SW480 (cell line): ENCODE data around the gene CPLANE2.
A peak's percentile ranks its signal among the peaks of the same experiment; 100 is the strongest.
"Not testable (repeated sequence)": the region's sequence is repeated elsewhere in the genome, so short reads cannot be mapped to it uniquely, and the experiment has no call there.

Experiments used
- DNase-seq: peaks from one replicate; pipeline ENCODE4 v3.0.0-alpha.2; 2016; ENCODE audit warnings: low spot score

Gene CPLANE2

DNA sequence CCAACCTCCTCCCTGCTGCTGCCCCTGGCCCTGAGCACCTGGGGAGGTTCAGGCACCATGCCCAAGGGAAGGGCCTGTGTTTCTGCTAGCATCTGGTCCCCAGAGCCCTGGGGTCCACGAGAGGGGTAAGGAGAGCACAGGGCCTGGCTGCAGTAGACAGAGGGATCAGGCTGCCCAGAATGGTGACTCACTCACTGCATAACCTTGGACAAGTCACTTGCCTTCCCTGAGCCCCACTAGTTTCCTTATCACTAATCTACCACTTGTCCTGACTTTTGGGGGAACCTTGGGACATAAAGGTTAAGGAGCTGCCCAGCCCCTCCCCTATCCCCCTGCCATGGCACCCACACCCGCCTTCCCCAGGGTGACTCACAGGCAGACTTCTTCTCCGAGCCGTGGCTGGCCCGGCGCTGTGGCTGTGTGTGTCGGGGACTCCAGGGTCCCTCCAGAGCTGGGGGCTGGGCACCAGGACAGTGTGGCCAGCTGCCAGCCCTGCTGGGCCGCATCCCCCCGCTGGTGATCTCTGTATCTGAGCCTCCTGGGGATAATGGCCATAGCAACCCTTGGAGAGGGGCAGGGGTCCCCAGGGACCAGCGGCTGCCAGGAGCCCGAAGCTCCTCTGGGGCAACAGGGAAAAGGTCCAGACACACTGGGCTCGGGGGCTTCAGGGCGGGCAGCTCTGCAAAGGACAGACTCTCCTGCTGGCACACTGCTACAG lies 28.6 kb downstream of the CPLANE2 start:
- no peak for DNase-seq

DNA sequence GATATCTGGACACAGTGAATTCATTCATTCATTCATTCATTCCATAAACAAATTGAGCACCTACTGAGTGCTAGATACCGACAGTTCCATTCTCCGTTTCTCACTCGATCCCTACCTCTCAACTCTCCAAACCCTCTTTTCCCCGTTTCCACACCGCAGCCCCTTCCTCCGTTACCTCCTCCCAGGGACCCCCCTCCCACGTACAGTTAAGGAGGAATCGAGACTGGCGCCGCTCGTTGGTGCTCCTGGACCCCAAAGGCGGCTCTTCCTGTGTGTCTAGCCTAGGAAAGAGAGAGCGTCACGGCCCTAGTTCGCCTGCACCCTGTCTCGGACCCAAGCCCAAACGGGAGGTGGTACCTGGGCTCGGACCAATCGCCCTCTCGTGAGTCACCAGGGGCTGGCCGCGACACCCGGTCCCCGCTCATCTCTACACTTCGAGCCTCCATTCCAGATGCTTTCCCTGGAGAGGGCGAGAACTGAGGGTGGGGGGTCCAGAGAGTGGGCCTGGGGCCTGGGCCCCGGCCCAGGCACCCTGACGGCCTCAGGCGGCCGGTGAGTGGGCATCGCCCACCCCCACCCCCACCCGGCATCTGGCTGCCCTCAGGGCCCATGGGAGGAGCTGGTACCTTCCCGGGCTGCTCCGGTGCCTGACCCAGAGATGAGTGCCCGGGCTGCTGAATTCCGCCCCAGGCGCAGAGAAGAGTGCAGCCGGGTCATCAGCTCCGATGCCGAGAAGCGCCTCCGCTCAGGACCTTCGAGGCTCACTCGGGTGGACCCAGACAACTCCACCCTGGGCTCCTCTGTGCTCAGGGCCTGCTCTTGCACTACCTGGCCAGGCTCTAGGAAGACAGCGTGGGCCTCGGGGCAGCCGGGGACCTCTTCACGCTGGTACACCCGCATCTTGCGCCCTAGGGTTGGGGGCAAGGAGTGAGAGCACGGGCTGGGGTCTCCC lies 29.4 kb downstream of the CPLANE2 start:
- DNase-seq, result no peak

DNA sequence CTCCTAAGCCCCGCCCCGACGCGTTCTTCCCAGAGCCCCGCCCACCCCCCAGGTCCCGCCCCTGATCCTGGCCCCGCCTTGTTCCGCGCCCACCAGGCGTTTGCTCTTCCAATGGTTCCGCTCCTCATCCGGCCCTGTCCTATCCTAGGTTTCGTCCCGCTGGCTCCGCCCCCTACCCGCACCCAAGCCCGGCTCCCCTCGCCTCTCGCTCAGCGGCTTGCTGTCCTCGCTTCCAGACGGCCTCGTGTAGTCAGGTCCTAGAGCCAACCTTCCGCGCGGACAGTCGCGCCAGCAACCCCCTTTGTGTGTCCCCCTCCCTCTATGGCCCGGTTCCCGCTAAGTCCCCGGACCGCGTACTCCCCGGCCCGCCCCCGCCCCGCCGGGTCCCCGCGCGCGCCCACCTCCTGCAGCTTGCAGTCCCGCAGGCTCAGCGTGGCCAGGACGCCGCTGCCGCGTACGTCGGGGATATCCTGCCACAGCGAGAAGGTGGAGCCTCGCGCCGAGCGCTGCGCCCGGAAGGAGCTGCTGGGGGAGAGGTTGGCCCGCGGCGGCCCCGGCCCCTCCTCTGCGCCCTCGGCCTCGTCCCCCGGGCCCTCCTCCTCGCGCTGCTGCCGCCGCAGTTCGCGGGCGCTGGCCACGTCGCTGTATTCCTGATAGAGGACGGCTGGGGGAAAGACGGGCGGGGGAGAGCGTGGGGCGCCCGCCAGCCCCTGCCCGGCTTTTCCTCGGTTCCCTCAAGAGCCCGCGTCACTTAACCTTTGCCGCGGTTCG lies 30.3 kb downstream of the CPLANE2 start:
- DNase-seq, result peak; percentile 99

DNA sequence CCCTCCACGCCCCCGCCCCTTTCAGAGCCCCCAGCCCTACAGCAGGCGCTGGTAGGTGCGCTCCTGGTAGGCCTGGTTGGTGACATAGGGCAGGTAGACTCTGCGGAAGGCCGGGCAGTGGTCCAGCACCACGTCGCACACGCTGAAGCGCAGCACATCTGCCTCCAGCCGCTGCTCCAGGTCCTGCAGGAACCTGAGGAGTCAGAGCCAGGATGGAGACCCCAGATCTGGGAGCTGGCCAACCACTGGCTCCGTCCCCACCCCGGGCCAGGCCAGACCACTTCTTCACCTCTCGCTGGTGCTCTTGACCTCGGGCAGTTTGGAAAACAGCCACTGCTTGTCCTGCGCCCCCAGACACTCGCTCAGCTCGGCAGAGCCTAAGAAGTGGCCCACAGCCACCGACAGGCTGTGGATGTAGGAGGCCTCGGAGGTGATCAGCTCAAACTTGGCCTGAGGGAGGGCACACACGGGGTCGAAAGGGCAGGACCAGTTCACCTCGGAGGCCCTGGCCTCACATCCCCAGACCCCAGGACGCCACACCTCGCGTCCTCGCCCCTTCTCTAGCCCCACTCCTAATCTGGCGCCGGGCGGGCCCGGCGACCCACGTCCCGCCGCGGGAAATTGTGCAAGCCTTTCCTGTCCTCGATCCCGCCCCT lies 31.0 kb downstream of the CPLANE2 start:
- DNase-seq, result no peak

DNA sequence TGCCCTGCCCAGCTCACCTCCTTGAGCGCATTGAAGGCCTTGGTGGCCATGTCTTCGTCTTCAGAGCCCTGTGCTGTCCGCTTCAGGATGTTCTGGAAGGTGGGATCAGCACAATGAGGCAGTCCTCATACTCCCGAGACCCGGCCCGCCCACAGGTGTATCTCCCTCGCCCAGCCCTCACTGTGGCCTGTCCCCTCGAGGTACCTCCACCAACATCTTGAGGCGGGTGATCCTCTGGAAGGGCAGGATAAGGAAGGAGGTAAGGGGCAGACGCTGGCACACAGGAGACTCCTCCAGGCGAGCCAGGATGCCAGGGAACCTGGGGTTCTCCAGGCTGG lies 31.7 kb downstream of the CPLANE2 start:
- no peak for DNase-seq

DNA sequence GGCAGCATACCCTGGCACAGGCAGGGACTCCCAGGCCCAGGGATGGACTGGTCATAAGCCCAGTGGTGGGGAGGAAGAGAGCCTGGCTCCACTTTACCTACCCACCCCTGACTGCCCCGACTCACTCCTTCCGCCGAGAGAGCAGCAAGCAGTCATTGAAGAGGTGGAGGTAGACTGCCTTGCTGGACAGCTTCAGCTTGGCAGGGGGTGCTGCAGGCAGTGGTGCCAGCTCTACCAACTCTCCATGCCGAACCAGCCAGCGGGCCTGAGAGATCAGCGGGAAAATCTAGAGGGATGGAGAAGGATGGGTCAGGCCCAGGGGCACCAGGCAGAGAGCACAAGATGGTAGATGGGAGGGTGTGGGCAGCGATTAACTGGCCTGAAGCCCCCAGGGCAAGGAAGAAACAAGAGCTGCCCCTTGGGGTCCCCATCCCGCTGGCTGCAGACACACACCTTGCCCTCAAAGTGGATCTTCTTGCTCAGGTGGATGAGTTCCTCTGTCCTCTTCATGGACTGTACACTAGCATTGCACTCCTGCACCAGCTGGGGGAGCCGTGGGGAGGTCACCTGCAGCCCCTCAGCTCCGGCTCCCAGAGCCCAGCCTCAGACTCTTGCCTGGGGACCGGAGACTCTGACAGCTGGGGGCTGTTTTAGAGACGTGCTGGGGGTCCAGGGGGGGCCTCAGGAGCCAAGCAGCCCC lies 32.2 kb downstream of the CPLANE2 start:
- DNase-seq, result no peak

DNA sequence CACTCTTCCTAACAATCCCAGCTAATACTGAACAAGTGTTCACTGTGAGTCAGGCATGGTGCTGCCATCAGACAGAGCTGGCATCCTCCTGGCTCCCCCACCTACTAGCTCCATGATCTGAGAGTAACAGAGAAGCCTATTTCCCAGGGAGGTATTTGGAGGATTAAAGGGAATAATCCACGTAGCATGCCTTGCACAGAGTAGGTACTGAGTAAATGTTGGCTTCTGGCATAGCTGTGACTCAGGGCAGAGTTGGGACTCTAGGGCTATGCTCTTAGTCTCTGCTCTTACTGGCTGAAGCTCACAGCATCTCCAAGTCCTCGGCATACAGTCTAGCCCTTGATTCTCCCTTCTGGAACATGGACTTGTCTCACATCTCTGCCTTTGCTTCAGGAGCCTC lies 32.8 kb downstream of the CPLANE2 start:
- DNase-seq, result no peak

DNA sequence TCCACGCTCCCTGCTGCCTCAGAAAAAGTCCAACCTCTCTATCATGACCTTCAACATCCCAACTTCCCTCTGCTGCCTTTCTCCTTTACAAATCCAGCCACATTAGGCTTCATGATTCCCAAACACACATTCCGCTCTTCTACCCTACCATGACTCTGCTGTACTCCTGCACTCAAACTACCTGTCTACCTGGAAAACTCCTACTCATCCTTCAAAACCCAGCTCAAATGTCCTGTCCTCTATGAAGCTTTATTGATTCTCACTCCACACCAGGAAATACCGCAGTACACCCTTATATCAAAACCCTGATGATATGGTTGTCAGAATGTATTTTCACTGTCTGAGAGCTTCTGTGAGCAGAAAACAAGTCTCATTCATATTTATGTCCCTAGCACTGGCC lies 33.4 kb downstream of the CPLANE2 start:
- DNase-seq, result no peak

DNA sequence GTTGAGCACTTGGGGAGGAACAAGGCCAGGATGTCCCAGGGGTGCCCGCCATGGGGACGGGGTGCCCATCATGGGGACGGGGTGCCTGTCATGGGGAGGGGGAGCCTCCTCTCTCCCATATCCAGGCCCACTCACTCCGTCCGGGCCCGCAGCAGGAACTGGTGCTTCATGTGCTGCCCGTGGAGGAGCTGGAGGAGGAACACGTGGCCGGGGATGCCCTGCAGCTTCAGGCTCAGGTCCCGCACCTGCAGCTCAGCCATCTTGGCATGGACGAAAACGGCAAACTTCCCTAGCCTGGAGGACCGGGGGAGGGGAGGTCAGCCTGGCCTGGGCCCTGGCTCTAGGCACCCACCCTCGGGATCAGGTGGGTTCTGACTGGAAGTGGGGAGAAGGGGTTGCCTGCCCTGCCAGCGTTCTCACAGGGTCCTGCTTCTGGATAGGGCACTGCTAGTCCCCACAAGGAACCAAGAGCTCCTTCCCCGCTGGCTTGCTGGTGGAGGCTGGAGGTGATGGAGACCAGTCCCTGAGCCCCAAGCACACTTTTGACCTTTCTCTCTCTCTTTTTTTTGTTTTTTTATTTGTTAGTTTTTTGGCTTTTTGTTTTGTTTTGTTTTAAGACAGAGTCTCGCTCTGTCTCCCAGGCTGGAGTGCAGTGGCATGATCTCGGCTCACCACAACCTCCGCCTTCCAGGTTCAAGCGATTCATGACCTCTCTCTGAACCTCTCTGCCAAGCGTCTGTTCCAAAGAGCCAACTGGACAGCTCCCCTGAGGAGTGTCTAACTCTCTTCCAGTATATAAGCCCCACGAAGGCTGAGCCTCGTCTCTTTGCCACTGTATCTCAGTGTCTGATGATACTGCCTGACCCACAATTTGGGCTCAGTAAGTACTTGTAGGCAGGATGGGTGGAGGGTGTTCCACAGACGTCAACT lies 34.4 kb downstream of the CPLANE2 start:
- DNase-seq, result no peak

DNA sequence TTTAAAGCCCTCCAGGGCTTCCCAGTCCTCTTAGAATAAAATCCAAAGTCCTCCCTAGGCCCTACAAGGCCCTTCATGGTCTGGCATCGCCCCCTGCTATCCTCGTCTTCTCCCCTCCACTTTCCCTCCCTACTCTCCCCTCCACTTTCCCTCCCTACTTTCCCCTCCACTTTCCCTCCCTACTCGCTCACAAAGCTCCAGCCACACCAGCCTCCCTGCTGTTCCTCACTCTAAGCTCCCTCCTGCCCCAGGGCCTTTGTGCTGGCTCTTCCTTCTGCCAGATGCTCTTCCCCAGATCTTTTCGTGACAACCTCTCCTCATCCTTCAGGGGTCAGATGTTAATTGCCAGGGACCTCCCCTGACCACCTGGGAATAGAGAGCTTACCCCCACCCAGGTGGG lies 37.3 kb downstream of the CPLANE2 start:
- DNase-seq, result no peak

DNA sequence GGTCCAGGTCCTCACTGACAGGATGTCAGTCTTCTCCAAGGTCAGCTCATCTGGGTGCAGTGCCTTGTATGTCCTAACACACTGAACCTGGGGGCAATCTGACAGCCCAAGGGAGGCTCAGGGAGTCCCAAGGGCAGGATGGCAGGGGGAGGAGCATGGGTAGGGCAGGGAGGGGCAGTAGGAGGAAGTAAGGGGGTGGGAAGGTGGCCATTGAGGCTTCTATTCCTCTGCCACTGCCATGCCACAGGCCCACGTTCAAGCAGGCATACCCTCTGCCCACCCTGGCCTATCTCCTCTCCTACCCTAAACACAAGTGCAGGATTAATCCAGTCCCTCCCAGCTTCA lies 37.9 kb downstream of the CPLANE2 start:
- DNase-seq, result no peak

DNA sequence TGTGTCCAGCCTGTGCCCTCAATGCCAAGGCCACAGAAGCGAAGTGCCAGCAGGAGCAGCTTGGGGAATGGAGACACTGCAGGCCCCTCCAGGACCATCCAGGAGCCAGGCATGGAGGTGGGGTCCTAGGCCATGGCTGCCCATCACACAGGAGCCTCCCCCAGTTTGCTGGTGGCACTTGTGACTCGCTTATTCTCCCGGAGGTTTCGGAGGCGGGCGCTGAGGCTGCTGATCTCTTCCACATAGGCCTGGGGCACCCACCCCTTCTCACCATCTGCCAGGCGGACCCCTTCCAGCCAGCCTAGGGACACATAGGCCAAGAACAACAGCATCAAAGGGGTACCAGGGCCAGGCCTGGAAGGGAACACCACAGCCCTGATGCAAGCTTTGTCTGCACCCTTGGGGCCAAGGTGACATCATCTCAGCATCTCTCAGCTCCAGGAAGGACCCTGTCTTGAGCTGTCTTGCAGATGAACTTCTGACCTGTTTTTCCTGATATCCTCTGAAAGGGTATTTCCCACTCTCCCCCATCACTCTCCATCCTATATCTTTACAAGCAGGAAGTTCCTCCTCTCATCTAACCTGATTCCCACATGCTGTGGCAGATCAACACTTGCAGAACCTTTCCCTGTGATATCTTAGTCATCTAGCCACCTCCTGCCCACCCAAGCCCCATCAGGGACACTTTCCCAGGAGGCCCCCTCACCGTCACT lies 38.4 kb downstream of the CPLANE2 start:
- DNase-seq, result no peak

DNA sequence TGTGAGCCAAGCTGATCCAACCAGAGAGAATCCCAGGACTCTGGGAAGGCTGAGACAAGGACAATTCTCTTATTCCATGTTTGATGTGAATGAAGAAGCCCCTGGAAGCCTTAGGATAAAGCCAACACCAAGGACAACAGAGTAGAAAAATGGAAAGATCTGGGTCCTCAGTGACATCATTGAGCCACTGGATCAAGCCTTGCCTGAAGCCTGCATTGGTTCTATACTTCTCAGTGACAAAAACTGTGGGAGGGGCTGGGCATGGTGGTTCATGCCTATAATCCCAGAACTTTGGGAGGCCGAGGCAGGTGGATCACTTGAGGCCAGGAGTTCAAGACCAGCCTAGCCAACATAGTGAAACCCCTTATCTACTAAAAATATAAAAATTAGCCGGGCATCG lies 40.1 kb downstream of the CPLANE2 start:
- no peak for DNase-seq

DNA sequence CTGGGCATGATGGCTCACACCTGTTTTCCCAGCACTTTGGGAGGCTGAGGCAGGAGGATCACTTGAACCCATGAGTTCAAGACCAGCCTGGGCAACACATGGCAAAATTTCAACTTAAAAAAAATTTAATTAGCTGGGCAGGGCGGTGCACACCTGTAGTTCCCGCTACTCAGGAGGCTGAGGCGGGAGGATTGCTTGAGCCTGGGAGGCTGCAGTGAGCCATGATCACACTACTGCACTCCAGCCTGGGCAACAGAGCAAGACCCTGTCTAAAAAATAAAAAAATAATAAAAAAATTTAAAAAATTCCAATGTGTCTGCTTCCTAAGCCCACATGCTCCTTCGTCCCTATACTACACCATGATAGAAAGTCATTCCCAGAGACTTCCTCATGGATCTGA lies 40.8 kb downstream of the CPLANE2 start:
- DNase-seq, result not testable (repeated sequence)

DNA sequence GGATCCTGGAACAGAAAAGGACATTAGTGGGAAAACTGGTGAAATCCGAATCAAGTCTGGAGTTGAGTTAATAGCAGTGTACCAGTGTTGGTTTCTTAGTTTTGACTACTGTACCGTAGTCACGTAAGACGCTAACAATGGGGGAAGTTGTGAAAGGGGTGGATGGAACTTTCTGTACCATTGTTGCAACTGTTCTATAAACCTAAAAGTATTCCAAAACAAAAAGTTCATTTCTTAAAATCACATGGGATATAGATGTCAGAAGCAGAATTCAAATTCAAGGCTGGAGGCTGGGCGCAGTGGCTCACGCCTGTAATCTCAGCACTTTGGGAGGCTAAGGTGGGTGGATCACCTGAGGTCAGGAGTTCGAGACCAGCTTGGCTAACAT lies 41.5 kb downstream of the CPLANE2 start:
- no peak for DNase-seq

DNA sequence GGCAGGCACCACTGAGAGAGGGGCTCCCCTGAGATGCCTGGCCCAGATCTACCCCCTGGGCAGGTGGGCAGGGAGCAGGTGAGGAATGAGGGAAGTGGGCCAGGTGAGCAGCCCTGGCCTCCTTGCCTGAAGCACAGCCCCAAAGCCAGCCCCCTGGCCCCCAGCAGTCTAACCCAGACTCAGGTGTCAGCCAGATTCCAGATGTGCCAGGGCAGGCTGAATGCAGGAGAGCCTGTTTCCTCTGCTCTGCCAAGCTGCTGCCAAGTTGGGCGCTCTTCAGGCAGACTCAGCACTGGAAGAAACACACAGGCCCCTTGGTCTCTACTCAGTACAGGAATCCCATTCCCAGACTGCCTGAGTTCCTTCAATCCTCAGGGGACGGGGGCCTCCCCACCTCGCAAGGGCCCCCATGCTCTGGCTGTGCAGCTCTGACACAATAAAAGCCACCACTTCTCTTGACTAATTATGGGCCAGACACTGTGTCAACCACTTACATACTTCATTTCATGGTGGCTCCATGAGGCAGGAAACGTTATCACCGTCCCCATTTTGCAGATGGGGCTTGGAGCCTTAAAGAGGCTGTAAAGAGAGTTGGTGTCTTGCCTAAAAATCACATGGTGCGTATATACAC lies 45.0 kb downstream of the CPLANE2 start:
- DNase-seq, result no peak

DNA sequence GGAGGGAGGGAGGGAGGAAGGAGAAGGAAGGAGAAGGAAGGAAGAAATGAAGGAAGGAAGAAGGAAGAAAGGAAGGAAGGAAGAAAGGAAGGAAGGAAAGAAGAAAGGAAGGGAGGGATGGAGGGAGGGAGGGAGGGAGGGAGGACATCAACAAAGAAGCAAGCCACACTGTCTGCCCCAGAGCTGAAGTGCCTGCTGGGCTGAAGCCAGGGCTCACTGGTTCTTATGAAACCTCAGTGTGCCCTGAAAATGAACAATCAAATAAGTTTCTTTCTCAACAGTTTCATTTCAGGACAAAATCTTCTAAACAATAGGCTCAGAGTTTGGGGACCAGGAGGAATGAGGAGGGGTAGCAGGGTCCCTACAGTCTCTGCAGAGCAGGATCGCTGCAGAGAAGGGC lies 45.7 kb downstream of the CPLANE2 start:
- no peak for DNase-seq

DNA sequence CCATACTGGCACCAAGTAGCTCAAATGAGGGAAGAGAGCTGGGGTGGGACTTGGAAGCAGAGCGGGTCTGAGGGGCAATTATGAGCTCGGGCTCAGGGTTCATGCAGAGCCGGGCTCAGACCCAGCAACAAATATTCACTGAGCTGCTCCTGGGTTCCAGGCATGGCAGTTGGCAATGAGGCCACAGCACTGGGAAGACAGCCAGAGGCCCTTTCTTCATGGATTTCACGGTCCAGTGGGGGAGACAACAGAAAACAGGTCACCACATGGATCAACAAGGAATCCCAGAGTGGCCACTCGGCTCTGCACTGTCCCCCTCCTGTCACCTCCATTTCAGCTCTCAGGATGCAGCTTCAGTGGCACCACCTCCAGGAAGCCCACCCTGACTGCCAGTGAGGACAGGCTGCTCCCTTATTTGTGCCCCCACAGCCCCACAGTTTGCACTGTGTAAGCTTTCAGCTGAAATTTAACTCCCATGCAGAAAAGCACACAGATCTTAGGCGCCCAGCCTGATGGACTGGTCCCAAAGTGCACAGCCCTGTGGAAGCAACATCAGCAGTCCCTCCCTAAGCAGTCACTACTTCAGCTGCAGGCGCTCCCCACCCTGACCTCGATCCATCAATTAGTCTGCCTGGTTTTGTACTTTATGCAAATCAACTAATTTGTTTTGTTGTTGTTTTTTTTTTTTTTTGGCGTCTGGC lies 46.9 kb downstream of the CPLANE2 start:
- no peak for DNase-seq

DNA sequence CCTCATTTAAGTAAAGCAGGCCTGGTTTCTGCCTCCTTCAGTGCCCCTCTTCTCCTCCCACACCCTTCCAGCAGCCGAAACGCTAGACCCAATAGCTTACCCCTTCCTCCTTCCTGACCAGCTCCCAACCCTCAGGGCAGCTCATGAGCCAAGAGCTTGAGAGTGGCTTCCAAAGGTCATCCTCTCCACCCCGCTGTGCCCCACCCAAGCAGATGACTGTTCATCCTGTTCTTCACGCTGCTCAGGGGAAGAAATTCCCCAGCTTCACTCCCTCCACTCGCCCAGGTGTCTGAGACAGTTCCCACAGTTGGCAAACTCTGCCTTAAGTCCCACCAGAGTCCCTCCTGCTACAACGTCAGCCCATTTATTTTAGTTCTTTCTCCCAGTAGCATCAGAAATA lies 48.0 kb downstream of the CPLANE2 start:
- peak; percentile 53 for DNase-seq
